AG04450 (cell line): ENCODE data around the gene CHI3L1. TPM values are rescaled to one million over a fixed set of nuclear protein-coding genes. Genes with fewer than 3 reads are reported as not detected.
A peak's percentile ranks its signal among the peaks of the same experiment; 100 is the strongest.

Source experiments
- CTCF ChIA-PET: fragments of 300-600, 350-600 bp; formaldehyde crosslinking; extraction: SDS; loops from one replicate; lab custom pipeline; 2022; ENCODE audit warnings: antibody characterized with exemption, inconsistent platforms; lab: Charles Lee
- POLR2A ChIA-PET: fragments of 350-600 bp; formaldehyde crosslinking; extraction: SDS; loops from one replicate; lab custom pipeline; 2021; ENCODE audit warnings: antibody characterized with exemption, inconsistent platforms; lab: Yijun Ruan, JAX
- DNase-seq: peaks from one replicate; pipeline ENCODE4 v3.0.0-alpha.2; 2011; ENCODE audit warnings: low read depth, low spot score
- H3K27ac ChIP-seq: one replicate; pipeline ENCODE4 v1.5.1; 2012; ENCODE audit warnings: low read depth, low read length, control low read depth
- H3K27me3 ChIP-seq: one replicate; pipeline ENCODE4 v1.6.0; 2012; ENCODE audit warnings: low read length; ENCODE audit not compliant: control insufficient read depth, insufficient read depth
- H3K4me3 ChIP-seq: 2 replicates; pipeline ENCODE4 v1.5.1; 2011; ENCODE audit warnings: mild to moderate bottlenecking, low read depth, low read length, control low read depth
- H3K9me3 ChIP-seq: 2 replicates; pipeline ENCODE4 v1.5.1; 2012; ENCODE audit warnings: low read length; ENCODE audit not compliant: control insufficient read depth, insufficient read depth
- polyA plus RNA-seq: library from polyadenylated mRNA; depleted of rRNA; stranded (reverse); fragments of >200 nt; gene quantifications from 2 replicates; pipeline ENCODE4 v1.2.3, GENCODE V29; 2011
- TF ChIP-seq, protein P1 (sequence below): IDR thresholded peaks from 2 replicates; pipeline ENCODE4 v1.5.1; 2011; ENCODE audit warnings: low read depth, low read length, control low read depth, inconsistent platforms

Gene CHI3L1
- polyA plus RNA-seq, 1 experiment = 6.4 TPM

DNA sequence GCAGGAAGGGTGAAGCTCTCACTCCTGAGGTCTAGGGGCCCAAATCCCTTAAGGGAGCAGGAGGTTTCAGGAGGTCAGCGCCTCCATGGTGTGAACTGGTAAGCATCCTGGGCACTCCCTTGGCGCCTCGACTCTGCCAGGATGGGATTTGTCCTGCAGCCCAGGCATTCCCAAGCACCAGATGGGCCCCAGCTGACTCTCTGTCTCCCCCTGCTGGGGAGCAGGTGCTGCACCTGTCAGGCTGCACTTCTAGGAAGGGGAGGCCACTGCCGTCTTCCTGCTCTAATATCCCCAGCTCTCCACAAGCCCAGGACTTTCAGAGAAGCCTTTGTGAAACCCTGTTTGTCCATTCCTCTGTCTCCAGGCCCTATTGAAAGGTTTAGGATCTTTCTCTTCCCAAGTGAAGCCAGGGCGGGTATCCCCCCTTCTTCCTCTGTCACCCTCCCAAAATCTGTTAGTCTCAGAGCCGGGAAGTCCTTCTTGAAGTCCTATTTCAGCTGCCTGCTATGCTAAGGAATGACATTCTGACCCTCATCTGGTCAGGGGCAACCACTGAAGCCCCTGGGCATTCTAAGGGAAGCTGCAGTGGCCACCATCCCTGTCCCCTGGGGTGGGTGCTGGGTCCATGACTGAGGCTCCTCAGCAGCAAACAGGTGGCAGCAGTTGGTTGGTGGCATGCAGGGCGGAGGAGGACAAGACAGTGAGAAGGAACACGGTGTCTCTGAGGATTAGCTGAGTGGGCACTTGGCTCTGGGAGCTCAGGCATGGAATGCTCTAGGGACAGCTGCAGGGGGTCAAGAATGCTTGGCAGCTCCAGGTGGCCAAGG, 14.1 kb downstream of the CHI3L1 start:
- H3K9me3 ChIP-seq = peaks cover 5% of the 10 kb centered on the region; the same call in 1 of the 2 replicates
- ChIA-PET POLR2A (interaction anchor here (1.0 to 1.2 kb wide), 2 partner anchors 26 to 30 kb away, joined by 3 to 4 read pairs; no protein-coding TSS in a partner anchor), CTCF (interaction anchor here (0.7 to 4.1 kb wide), 23 partner anchors 10 to 145 kb away, joined by 3 to 35 read pairs (median 6); partner anchors contain the start of gene ADORA1)
- no peak overlapping the region for H3K4me3 ChIP-seq
- H3K27me3 ChIP-seq = peaks cover 8% of the 10 kb centered on the region
- TF ChIP-seq, protein P1, sequence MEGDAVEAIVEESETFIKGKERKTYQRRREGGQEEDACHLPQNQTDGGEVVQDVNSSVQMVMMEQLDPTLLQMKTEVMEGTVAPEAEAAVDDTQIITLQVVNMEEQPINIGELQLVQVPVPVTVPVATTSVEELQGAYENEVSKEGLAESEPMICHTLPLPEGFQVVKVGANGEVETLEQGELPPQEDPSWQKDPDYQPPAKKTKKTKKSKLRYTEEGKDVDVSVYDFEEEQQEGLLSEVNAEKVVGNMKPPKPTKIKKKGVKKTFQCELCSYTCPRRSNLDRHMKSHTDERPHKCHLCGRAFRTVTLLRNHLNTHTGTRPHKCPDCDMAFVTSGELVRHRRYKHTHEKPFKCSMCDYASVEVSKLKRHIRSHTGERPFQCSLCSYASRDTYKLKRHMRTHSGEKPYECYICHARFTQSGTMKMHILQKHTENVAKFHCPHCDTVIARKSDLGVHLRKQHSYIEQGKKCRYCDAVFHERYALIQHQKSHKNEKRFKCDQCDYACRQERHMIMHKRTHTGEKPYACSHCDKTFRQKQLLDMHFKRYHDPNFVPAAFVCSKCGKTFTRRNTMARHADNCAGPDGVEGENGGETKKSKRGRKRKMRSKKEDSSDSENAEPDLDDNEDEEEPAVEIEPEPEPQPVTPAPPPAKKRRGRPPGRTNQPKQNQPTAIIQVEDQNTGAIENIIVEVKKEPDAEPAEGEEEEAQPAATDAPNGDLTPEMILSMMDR = peak; percentile 81
- H3K27ac ChIP-seq = no peak overlapping the region
- DNase-seq = peak; percentile 21

DNA sequence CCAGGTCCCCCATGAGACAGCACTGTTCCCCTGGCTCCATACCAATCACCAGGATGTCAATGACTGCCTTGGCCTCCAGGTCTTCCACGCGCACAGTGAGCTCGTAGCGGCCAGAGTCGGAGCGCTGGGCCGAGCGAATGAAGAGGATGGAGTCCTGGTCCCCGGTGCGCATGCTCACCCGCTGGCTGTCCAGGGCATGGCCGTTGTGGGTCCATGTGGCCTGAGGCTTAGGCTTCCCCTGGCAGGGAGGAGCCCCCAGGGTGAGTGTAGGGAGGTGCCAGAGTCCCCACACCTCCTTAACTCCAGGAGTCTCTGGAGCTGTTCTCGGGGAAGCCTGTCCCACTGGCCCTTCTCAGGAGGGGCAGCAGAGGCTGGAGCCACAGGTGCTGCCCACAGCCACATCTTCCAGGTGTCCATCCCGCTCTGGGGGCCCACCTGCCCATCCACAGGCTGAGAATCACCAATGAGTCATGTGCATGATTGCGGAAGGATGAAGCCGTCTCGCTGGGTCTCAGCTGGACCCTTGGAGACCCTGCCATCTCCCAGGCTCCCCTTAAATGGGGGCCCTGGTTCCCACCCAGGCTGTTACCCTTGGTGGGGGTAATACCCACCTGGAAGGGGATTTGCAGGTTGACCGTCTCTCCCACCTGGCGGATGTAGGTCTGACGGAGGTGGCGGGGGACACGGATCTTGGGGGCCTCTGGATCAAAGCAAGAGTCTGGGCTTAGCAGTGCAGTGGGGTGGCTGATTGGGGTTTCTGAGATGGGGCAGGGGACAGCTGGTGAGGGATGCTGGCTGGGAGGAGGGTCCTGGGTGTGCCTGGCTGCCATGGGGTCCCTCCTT, 14.9 kb downstream of the CHI3L1 start:
- ChIA-PET CTCF (interaction anchor here (0.7 to 4.1 kb wide), 14 partner anchors 10 to 132 kb away, joined by 3 to 35 read pairs (median 6); partner anchors contain the start of gene ADORA1), POLR2A (interaction anchor here (1.0 kb wide), 1 partner anchor 31 kb away, joined by 3 read pairs; no protein-coding TSS in a partner anchor)
- H3K9me3 ChIP-seq = peaks cover 5% of the 10 kb centered on the region; the same call in 1 of the 2 replicates
- H3K4me3 ChIP-seq = no peak overlapping the region
- no peak overlapping the region for H3K27ac ChIP-seq
- no peak for DNase-seq
- TF ChIP-seq, protein P1 = no peak
- H3K27me3 ChIP-seq = peaks cover 8% of the 10 kb centered on the region

DNA sequence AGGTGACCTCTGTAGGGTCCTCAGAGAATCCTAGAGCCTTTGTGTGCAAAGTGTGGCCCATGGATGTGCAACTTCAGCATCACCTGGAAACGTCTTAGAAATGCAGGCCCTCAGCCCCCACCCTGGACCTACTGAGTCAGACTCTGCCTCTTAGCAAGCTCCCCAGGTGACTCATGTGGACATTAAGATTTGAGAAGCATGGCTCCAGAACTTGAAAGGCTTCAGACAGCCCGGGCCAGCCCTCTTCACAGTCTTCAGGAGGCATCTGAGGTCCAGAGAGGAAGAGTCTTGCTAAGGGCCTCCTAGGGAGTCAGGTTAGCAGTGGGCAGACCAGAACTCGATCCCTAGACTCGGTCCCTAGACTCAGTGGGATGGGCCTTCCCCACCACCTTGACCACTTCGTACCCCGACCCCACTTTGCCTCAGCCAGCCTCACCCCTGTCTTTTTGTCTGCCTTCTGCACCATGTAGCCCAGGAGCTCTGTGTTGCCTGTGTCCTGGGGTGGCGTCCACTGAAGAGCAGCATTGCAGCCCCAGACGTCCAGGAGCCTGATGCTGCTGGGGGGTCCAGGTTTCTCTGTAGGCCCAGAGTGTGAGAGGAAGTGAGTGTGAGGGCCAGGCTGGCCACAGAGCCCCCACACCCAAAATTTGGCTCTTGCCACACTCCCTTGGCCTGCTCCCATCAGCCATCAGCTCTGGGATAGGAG, 15.7 kb downstream of the CHI3L1 start:
- CTCF ChIA-PET = interaction anchor here (0.7 to 4.1 kb wide), 7 partner anchors 9 to 131 kb away, joined by 3 to 35 read pairs (median 7); partner anchors contain the start of gene ADORA1
- POLR2A ChIA-PET = no interaction called here
- DNase-seq = no peak
- no peak overlapping the region for H3K27ac ChIP-seq
- H3K27me3 ChIP-seq = peaks cover 11% of the 10 kb centered on the region
- TF ChIP-seq, protein P1 = no peak
- H3K9me3 ChIP-seq = peaks cover 5% of the 10 kb centered on the region; the same call in 1 of the 2 replicates
- no peak overlapping the region for H3K4me3 ChIP-seq

DNA sequence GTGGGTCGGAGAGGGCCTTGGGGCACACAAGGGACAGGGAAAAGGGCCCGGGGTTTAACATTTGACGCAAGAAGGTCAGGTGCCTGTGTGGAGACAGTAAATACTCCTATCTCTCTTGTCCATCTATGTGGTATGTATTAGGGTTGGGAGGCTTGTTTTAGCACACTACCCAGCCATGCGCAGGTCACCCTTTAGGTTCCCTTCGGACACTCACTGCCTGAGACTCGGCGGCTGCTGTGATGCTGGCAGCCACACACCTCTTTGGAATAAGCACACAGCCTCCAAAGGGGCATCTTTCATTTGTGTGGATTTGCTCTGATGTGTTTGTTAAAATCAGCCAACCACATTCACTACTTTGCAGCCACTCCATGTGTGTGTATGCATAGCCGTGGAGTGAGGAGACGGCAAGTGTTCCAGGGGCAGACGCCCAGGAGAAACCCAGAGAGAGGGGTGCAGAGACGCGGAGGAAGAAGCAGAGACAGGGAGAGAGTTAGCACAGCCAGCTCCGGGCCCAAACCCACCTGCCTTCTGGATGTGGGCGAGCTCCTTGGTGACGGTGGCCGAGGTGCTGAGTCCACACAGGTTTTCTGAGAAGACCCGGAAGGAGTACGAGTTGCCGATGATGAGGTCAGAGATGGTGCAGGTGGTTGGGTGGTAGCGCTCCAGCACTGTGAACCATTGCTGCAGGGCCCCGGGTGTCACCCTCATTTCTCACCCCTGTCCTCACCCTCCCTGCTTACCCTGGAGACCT, 16.6 kb downstream of the CHI3L1 start:
- no peak overlapping the region for H3K4me3 ChIP-seq
- H3K27me3 ChIP-seq = peaks cover 16% of the 10 kb centered on the region
- no peak overlapping the region for H3K27ac ChIP-seq
- ChIA-PET POLR2A (no interaction called here), CTCF (interaction anchor here (4.1 kb wide), 1 partner anchor 51 kb away, joined by 35 read pairs; no protein-coding TSS in a partner anchor)
- H3K9me3 ChIP-seq = peaks cover 5% of the 10 kb centered on the region; the same call in 1 of the 2 replicates
- no peak for DNase-seq
- TF ChIP-seq, protein P1 = no peak
